Measurements from ENCODE around the gene DGKE.

DGKE gene

DNA sequence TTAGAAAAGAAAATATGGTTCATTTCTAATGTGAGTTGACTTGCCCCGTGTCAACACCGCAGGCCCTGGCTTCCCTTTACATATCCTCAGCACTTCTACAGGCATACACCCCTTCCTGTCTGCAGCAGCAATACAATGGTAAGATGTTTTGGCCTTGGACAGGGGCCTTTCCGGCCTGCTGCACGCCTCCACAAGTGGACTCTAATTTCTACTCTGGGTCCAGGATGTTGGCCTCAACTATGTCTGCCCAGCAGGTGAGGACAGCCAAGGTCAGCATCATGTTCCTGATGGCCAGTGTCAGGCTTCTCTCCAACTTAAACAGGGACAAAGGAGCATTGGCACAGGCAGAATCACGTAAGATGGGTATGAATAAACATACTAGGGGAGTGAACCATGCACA is 11.2 kb upstream of the DGKE start:
- H3K79me2 ChIP-seq (ENCODE audit: low read length) = no peaks in the 10 kb centered on the region
- no peaks in the 10 kb centered on the region for H3K9me3 ChIP-seq (ENCODE audit: insufficient read depth, low read length)
- TF ChIP-seq CTCF (IDR thresholded peaks at IDR 0.05; ENCODE audit: low read depth, low read length) (no peak), EZH2phosphoT487 (IDR thresholded peaks at IDR 0.05; ENCODE audit: low read depth) (no peak)
- H3K27me3 ChIP-seq (ENCODE audit: low read depth, low read length) = no peaks in the 10 kb centered on the region
- peaks cover 11% of the 10 kb centered on the region for H3K4me1 ChIP-seq (ENCODE audit: low read length)
- H3K9ac ChIP-seq (ENCODE audit: low read length) = no peak overlapping the region
- no peak overlapping the region for H3K27ac ChIP-seq (ENCODE audit: low read length)
- no peak overlapping the region for H3K4me3 ChIP-seq (ENCODE audit: low read length)
- H3K4me2 ChIP-seq (ENCODE audit: low read length) = no peak overlapping the region
- no peaks in the 10 kb centered on the region for H4K20me1 ChIP-seq (ENCODE audit: insufficient read depth, low read length)
- no peak overlapping the region for H2AFZ ChIP-seq (ENCODE audit: low read depth, low read length)
- no peaks in the 10 kb centered on the region for H3K36me3 ChIP-seq (replicated peaks; ENCODE audit: low read depth, low read length)

DNA sequence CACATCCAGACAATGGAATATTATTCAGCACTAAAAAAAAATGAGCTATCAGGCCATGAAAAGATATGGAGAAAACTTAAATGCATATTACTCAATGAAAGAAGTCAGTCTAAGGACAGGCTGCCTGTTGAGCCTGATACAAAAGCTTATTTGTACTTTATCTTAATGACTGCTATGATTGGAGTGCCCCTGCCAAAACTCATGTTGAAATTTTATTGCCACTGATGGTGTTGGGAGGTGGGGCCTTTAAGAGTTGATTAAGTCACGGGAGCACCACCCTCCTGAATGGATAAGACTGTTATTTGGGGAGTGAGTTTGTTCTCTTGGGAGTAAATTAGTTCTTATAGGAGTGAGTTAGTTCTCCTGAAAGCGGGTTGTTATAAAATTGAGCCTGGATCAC is 10.1 kb upstream of the DGKE start:
- no peaks in the 10 kb centered on the region for H4K20me1 ChIP-seq (ENCODE audit: insufficient read depth, low read length)
- H3K9me3 ChIP-seq (ENCODE audit: insufficient read depth, low read length) = no peaks in the 10 kb centered on the region
- H3K27ac ChIP-seq (ENCODE audit: low read length) = no peak overlapping the region
- H3K79me2 ChIP-seq (ENCODE audit: low read length) = no peaks in the 10 kb centered on the region
- no peak overlapping the region for H3K4me3 ChIP-seq (ENCODE audit: low read length)
- no peak overlapping the region for H3K4me2 ChIP-seq (ENCODE audit: low read length)
- no peak overlapping the region for H2AFZ ChIP-seq (ENCODE audit: low read depth, low read length)
- no peaks in the 10 kb centered on the region for H3K36me3 ChIP-seq (replicated peaks; ENCODE audit: low read depth, low read length)
- TF ChIP-seq EZH2phosphoT487 (IDR thresholded peaks at IDR 0.05; ENCODE audit: low read depth) (no peak), CTCF (IDR thresholded peaks at IDR 0.05; ENCODE audit: low read depth, low read length) (no peak)
- no peaks in the 10 kb centered on the region for H3K27me3 ChIP-seq (ENCODE audit: low read depth, low read length)
- no peak overlapping the region for H3K9ac ChIP-seq (ENCODE audit: low read length)
- H3K4me1 ChIP-seq (ENCODE audit: low read length) = peaks cover 11% of the 10 kb centered on the region

DNA sequence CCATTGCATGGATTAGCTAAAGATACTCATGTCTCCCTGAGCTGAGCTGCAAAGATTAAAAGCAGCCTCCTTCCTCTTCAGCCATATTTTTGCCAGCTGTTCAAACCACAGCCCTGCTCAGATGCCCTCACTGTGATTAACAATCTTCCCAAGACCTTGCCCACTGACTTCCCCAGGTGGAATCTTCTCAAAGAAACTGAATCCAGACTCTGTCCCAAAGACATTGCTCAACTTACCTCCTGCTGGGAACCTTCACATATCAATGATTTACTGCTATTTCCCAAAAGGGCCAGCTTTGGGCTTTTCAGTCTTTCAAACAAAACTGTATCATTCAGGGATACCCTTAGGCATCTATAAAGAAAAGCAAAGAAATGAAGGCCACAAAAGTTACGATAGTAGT is 9.4 kb upstream of the DGKE start:
- no peak overlapping the region for H3K9ac ChIP-seq (ENCODE audit: low read length)
- no peak overlapping the region for H2AFZ ChIP-seq (ENCODE audit: low read depth, low read length)
- no peaks in the 10 kb centered on the region for H4K20me1 ChIP-seq (ENCODE audit: insufficient read depth, low read length)
- no peak overlapping the region for H3K27ac ChIP-seq (ENCODE audit: low read length)
- no peaks in the 10 kb centered on the region for H3K27me3 ChIP-seq (ENCODE audit: low read depth, low read length)
- TF ChIP-seq CTCF (IDR thresholded peaks at IDR 0.05; ENCODE audit: low read depth, low read length) (no peak), EZH2phosphoT487 (IDR thresholded peaks at IDR 0.05; ENCODE audit: low read depth) (no peak)
- H3K4me1 ChIP-seq (ENCODE audit: low read length) = peaks cover 8% of the 10 kb centered on the region
- no peaks in the 10 kb centered on the region for H3K9me3 ChIP-seq (ENCODE audit: insufficient read depth, low read length)
- H3K79me2 ChIP-seq (ENCODE audit: low read length) = no peaks in the 10 kb centered on the region
- no peak overlapping the region for H3K4me2 ChIP-seq (ENCODE audit: low read length)
- no peak overlapping the region for H3K4me3 ChIP-seq (ENCODE audit: low read length)
- no peaks in the 10 kb centered on the region for H3K36me3 ChIP-seq (replicated peaks; ENCODE audit: low read depth, low read length)

DNA sequence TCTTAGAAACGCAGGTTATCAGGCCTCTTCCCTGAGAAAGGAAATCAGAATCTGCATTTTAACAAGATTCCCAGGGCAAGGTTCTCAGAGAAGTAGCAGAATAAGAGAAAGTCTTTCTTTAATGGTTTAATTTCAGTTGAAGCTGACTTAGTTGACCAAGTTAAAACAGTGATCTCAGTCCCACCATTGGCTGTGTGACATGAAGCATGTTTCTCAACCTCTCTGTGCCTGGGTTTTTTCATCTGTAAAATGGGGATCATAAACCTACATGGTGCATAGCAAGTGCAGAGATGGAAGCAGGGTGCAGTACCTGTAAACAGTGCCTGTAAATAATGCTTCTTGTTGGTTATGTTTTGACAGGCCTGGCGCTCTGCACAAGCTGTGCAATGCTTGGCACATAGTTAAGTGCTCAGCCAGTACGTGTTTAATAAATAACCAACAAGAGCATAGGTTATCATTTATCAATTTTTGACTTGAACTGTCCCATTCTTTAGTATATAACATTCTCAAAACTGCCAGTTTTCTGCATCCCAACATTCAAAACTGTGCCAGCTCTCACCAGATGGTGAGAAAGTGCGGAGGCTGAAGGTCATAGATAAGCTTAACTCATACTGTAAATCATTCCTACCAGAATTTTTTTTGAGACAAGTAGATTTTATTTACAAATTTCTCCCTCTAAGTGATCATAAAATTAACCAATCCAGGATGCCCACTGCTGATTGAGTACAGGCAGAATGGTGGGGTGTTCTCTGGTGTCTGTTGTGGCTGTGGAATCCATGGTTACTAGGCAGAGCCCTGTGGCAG is 7.1 kb upstream of the DGKE start:
- no peak overlapping the region for H3K4me2 ChIP-seq (ENCODE audit: low read length)
- H2AFZ ChIP-seq (ENCODE audit: low read depth, low read length) = no peak overlapping the region
- no peaks in the 10 kb centered on the region for H3K27me3 ChIP-seq (ENCODE audit: low read depth, low read length)
- peaks cover 4% of the 10 kb centered on the region for H3K4me1 ChIP-seq (ENCODE audit: low read length)
- no peak overlapping the region for H3K9ac ChIP-seq (ENCODE audit: low read length)
- H3K36me3 ChIP-seq (replicated peaks; ENCODE audit: low read depth, low read length) = no peaks in the 10 kb centered on the region
- H3K27ac ChIP-seq (ENCODE audit: low read length) = no peak overlapping the region
- no peaks in the 10 kb centered on the region for H4K20me1 ChIP-seq (ENCODE audit: insufficient read depth, low read length)
- no peaks in the 10 kb centered on the region for H3K9me3 ChIP-seq (ENCODE audit: insufficient read depth, low read length)
- TF ChIP-seq CTCF (IDR thresholded peaks at IDR 0.05; ENCODE audit: low read depth, low read length) = no peak
- TF ChIP-seq EZH2phosphoT487 (IDR thresholded peaks at IDR 0.05; ENCODE audit: low read depth) = no peak
- no peak overlapping the region for H3K4me3 ChIP-seq (ENCODE audit: low read length)
- H3K79me2 ChIP-seq (ENCODE audit: low read length) = 0 out of 2 replicates have a peak, but pooled peaks cover 6% of the 10 kb centered on the region
